ENCODE measurements around the gene RANBP17.

DNA sequence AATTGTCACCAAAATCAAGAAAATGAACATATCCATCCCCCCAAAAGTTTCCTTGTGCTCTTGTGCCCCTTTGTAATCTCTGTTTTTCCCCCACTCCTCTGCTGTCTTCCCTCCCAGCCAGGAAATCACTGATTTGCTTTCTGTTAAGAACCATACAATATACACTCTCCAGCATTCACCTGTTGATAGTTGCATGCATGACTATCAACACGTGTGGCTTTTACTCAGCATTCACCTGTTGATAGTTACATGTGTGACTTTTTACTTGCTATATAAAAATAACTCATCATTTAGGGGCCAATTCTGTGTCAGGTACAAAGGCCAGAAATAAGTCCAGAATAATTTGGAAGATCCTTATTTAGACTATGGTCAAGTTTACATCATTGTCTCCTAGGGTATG is 6.0 kb downstream of the RANBP17 start:
- TF ChIP-seq, protein P1, sequence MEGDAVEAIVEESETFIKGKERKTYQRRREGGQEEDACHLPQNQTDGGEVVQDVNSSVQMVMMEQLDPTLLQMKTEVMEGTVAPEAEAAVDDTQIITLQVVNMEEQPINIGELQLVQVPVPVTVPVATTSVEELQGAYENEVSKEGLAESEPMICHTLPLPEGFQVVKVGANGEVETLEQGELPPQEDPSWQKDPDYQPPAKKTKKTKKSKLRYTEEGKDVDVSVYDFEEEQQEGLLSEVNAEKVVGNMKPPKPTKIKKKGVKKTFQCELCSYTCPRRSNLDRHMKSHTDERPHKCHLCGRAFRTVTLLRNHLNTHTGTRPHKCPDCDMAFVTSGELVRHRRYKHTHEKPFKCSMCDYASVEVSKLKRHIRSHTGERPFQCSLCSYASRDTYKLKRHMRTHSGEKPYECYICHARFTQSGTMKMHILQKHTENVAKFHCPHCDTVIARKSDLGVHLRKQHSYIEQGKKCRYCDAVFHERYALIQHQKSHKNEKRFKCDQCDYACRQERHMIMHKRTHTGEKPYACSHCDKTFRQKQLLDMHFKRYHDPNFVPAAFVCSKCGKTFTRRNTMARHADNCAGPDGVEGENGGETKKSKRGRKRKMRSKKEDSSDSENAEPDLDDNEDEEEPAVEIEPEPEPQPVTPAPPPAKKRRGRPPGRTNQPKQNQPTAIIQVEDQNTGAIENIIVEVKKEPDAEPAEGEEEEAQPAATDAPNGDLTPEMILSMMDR (IDR thresholded peaks at IDR 0.05) = no peak
- TF ChIP-seq POLR2A (IDR thresholded peaks at IDR 0.05) = no peak
